Esophagus muscularis mucosa (tissue), 4 donors: ENCODE results near the gene SFMBT1. TPM values are rescaled to one million over a fixed set of nuclear protein-coding genes. Genes with fewer than 3 reads are reported as not detected.

Source experiments
- DNase-seq: peaks from one replicate; pipeline ENCODE4 v3.0.0-alpha.2; 2017; ENCODE audit errors: extremely low spot score
- H3K27ac ChIP-seq, 4 donors: fragments of 200-600 bp; sonication (generic); replicated peaks in 1 of 4; 1 replicate in 3 of 4; 2 replicates in 1 of 4; pipeline ENCODE4 v1.5.1; 2016 to 2019; ENCODE audit warnings: mild to moderate bottlenecking in 1 of 4
- H3K27me3 ChIP-seq, 4 donors: fragments of 200-600 bp; sonication (generic); one replicate each; pipeline versions ENCODE4 v1.5.1 to v1.6.0; 2016 to 2019
- H3K36me3 ChIP-seq, 4 donors: fragments of 200-600 bp; sonication (generic); one replicate each; pipeline ENCODE4 v1.5.1; 2016 to 2019
- H3K4me1 ChIP-seq, 4 donors: fragments of 200-600 bp; sonication (generic); one replicate each; pipeline ENCODE4 v1.5.1; 2016 to 2019
- H3K4me3 ChIP-seq, 4 donors: fragments of 200-600 bp; sonication (generic); 1 replicate in 2 of 4; 2 replicates in 2 of 4; pipeline ENCODE4 v1.5.1; 2016 to 2019; ENCODE audit warnings: mild to moderate bottlenecking in 4 of 4, moderate library complexity in 1 of 4
- H3K9me3 ChIP-seq, 4 donors: fragments of 200-600 bp; sonication (generic); 1 replicate in 3 of 4; 2 replicates in 1 of 4; pipeline ENCODE4 v1.5.1; 2016 to 2019
- EP300 ChIP-seq: sonication (generic); formaldehyde crosslinking; IDR thresholded peaks from one replicate; pipeline ENCODE4 v1.6.1; 2017; ENCODE audit warnings: antibody characterized with exemption
- POLR2A ChIP-seq: fragments of 450-650 bp; IDR thresholded peaks from one replicate; pipeline ENCODE4 v1.6.1; 2017; ENCODE audit warnings: antibody characterized with exemption, moderate library complexity, mild to moderate bottlenecking, low read depth
- POLR2AphosphoS5 ChIP-seq, 2 donors: sonication (generic); formaldehyde crosslinking; IDR thresholded peaks; one replicate each; pipeline ENCODE4 v1.6.1; 2017; ENCODE audit warnings: antibody characterized with exemption in 2 of 2
- WGBS: methylation state at CpG from one replicate; pipeline ENCODE4 v1.1.5; 2018; 5-methylcytosine and 5-hydroxymethylcytosine counted together
- intact Hi-C: fragments of 100-400 bp; cut with DNase I; formaldehyde crosslinking; loops from one replicate; pipeline ENCODE4 v1.15.1; 2023
- total RNA-seq, 4 donors: library from RNA; depleted of rRNA; stranded (reverse); fragments of >200 nt; gene quantifications; one replicate each; pipeline versions ENCODE4 v1.1.0 to v1.2.1, GENCODE V29; 2016
- TF ChIP-seq, protein P1 (sequence below), 3 experiments: fragments of 200-600 bp in 2 of 3; fragments of 450-650 bp in 1 of 3; sonication (generic) in 2 of 3; IDR thresholded peaks; one replicate each; pipeline ENCODE4 v1.5.1; 2017 to 2019; ENCODE audit warnings: antibody characterized with exemption in 3 of 3, mild to moderate bottlenecking in 2 of 3, moderate library complexity in 1 of 3

SFMBT1 gene
- total RNA-seq, 4 donors from 2014 or later, result 15.4 to 27.6 (median 21.4) TPM

DNA sequence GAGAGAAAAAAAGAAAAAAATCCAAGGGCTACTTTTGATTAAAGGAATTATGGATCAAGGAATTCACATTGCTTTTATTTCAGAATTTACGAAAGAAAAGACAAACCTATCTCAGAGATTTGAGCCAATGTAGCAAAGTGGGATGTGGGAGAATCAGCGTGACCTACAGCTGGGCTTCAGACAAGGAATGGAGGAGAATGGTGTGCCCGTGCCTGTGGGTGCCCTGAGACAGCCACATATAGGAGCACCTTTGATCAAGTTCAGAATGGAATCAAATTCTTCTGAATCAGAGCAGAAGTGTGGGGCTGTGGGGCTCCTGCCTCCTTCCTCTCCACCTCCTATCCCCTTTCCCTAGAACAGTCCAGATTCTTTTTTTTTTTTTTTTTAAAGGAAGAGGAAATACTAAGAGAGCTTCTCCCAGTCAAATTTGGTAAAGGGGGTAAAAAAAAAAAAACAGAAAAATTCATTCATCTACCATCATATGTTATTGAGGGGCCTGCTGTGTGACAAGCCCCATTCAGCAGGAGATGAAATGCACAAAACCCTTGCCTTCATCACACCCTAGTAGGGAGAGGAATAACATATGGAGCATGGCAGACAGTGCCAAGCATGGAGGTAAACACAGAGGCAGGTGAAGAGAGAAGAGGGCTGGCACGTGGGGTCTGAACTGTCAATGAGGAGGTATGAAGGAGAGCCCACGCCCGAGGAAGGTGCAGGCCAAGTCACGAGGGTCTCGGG, 186.0 kb downstream of the SFMBT1 start:
- Histone ChIP-seq H3K9me3 (no peaks in the 10 kb centered on the region), H3K4me3 (no peak overlapping the region), H3K27me3 (no peaks in the 10 kb centered on the region), H3K4me1 (peaks cover 0 to 13% (median 10%) of the 10 kb centered on the region in 4 donors), H3K36me3 (peaks cover 0 to 11% (median 3%) of the 10 kb centered on the region in 4 donors), H3K27ac (no peak overlapping the region)
- WGBS, result 80% methylated on average over 8 of the region's 8 CpGs
- intact Hi-C loops, result no loop called here
- no peak for DNase-seq
- TF ChIP-seq, protein P1, sequence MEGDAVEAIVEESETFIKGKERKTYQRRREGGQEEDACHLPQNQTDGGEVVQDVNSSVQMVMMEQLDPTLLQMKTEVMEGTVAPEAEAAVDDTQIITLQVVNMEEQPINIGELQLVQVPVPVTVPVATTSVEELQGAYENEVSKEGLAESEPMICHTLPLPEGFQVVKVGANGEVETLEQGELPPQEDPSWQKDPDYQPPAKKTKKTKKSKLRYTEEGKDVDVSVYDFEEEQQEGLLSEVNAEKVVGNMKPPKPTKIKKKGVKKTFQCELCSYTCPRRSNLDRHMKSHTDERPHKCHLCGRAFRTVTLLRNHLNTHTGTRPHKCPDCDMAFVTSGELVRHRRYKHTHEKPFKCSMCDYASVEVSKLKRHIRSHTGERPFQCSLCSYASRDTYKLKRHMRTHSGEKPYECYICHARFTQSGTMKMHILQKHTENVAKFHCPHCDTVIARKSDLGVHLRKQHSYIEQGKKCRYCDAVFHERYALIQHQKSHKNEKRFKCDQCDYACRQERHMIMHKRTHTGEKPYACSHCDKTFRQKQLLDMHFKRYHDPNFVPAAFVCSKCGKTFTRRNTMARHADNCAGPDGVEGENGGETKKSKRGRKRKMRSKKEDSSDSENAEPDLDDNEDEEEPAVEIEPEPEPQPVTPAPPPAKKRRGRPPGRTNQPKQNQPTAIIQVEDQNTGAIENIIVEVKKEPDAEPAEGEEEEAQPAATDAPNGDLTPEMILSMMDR (IDR thresholded peaks at IDR 0.05), result no peak
- no peak for TF ChIP-seq POLR2A
- TF ChIP-seq POLR2AphosphoS5 (IDR thresholded peaks at IDR 0.05), result no peak
- TF ChIP-seq EP300, result no peak

DNA sequence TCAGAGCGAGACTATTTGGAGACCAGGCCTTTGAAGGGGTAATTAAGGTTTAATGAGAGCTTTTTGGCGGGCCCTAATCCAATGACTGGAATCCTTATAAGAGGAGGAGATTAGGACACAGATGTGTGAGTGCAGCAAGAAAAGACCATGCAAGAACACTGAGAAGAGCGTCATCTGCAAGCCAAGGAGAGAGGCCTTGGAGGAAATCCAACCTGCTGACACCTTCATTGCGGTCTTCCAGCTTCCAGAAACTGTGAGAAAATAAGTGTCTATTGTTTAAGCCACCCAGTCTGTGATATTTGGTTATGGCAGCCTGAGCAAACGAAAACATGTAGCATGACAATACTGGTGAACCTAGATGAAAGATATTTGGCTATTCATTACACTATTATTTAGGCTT, 188.0 kb downstream of the SFMBT1 start:
- no peak overlapping the region for H3K27ac ChIP-seq
- no peaks in the 10 kb centered on the region for H3K9me3 ChIP-seq
- peaks cover 0 to 13% (median 10%) of the 10 kb centered on the region in 4 donors for H3K4me1 ChIP-seq
- intact Hi-C loops, result no loop called here
- 93% methylated on average over 5 of the region's 5 CpGs for WGBS
- TF ChIP-seq EP300 (no peak), POLR2A (no peak), POLR2AphosphoS5 (IDR thresholded peaks at IDR 0.05) (no peak)
- TF ChIP-seq, protein P1 (IDR thresholded peaks at IDR 0.05), result no peak
- no peak for DNase-seq
- no peaks in the 10 kb centered on the region for H3K27me3 ChIP-seq
- no peak overlapping the region for H3K4me3 ChIP-seq
- H3K36me3 ChIP-seq, result peaks cover 4 to 25% (median 18%) of the 10 kb centered on the region in 4 donors

DNA sequence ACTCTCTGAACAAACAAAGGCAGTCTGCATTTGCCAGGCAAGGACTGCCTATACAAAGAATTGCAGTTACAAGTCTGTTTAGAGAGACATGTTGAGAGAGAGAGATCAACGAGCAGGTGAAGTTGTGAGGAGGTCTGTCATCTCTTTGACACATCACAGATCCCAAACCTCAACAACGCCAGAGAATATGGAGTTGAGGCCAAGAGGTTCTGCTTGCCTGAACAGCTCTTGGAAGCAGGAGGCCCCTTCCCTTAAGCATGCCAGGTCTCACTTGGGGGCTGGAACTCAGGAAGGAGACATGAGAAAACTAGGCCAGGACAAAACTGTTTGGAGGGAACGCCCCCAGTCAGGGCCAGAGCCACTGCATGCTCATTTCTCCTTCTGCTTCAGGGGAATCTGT, 188.7 kb downstream of the SFMBT1 start:
- intact Hi-C loops, result no loop called here
- WGBS, result 56% methylated on average over 3 of the region's 3 CpGs
- Histone ChIP-seq H3K27me3 (no peaks in the 10 kb centered on the region), H3K9me3 (no peaks in the 10 kb centered on the region), H3K4me1 (peaks cover 0 to 13% (median 10%) of the 10 kb centered on the region in 4 donors), H3K27ac (peak overlapping the region in 2 of 4 donors; percentile 1 to 29), H3K4me3 (no peak overlapping the region), H3K36me3 (peaks cover 7 to 32% (median 25%) of the 10 kb centered on the region in 4 donors)
- no peak for DNase-seq
- TF ChIP-seq EP300 (no peak), POLR2A (no peak), POLR2AphosphoS5 (IDR thresholded peaks at IDR 0.05) (no peak)
- TF ChIP-seq, protein P1 (IDR thresholded peaks at IDR 0.05), result no peak

DNA sequence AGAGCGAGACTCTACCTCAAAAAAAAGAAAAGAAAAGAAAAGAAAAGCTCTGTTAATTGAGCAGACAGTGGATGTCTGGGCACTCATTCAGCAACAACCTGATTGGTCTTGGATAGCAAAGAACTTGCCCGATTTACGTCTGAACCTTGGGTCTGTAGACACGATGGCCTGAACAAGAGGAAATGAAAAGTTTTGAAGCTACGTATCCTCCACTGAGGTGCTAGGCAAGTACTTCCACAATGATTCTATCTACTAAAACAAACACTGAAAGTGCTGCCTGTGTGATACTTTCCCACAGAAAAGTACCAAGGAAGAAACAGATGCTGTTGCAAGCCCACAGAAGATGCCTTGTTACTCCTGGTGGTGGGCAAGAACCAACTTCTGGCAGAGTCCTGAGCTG, 189.2 kb downstream of the SFMBT1 start:
- WGBS, result 78% methylated on average over 5 of the region's 5 CpGs
- peak overlapping the region in 2 of 4 donors; percentile 1 to 29 for H3K27ac ChIP-seq
- intact Hi-C loops, result no loop called here
- DNase-seq, result no peak
- no peak for TF ChIP-seq POLR2AphosphoS5 (IDR thresholded peaks at IDR 0.05)
- TF ChIP-seq POLR2A, result no peak
- TF ChIP-seq EP300, result no peak
- TF ChIP-seq, protein P1 (IDR thresholded peaks at IDR 0.05), result no peak
- peaks cover 0 to 13% (median 10%) of the 10 kb centered on the region in 4 donors for H3K4me1 ChIP-seq
- no peak overlapping the region for H3K4me3 ChIP-seq
- no peaks in the 10 kb centered on the region for H3K9me3 ChIP-seq
- peaks cover 12 to 37% (median 29%) of the 10 kb centered on the region in 4 donors for H3K36me3 ChIP-seq
- no peaks in the 10 kb centered on the region for H3K27me3 ChIP-seq
